Measurements from ENCODE around the gene PTPN6. TPM values are rescaled to one million over a fixed set of nuclear protein-coding genes. Genes with fewer than 3 reads are reported as not detected.

Gene PTPN6
- total and polyA plus RNA-seq, 2 of the 13 experiments (the other 11 are each of a cell fraction or from before 2014, with no cell fraction given), result 10.5 to 10.6 TPM

- TF ChIP-seq, protein P1, sequence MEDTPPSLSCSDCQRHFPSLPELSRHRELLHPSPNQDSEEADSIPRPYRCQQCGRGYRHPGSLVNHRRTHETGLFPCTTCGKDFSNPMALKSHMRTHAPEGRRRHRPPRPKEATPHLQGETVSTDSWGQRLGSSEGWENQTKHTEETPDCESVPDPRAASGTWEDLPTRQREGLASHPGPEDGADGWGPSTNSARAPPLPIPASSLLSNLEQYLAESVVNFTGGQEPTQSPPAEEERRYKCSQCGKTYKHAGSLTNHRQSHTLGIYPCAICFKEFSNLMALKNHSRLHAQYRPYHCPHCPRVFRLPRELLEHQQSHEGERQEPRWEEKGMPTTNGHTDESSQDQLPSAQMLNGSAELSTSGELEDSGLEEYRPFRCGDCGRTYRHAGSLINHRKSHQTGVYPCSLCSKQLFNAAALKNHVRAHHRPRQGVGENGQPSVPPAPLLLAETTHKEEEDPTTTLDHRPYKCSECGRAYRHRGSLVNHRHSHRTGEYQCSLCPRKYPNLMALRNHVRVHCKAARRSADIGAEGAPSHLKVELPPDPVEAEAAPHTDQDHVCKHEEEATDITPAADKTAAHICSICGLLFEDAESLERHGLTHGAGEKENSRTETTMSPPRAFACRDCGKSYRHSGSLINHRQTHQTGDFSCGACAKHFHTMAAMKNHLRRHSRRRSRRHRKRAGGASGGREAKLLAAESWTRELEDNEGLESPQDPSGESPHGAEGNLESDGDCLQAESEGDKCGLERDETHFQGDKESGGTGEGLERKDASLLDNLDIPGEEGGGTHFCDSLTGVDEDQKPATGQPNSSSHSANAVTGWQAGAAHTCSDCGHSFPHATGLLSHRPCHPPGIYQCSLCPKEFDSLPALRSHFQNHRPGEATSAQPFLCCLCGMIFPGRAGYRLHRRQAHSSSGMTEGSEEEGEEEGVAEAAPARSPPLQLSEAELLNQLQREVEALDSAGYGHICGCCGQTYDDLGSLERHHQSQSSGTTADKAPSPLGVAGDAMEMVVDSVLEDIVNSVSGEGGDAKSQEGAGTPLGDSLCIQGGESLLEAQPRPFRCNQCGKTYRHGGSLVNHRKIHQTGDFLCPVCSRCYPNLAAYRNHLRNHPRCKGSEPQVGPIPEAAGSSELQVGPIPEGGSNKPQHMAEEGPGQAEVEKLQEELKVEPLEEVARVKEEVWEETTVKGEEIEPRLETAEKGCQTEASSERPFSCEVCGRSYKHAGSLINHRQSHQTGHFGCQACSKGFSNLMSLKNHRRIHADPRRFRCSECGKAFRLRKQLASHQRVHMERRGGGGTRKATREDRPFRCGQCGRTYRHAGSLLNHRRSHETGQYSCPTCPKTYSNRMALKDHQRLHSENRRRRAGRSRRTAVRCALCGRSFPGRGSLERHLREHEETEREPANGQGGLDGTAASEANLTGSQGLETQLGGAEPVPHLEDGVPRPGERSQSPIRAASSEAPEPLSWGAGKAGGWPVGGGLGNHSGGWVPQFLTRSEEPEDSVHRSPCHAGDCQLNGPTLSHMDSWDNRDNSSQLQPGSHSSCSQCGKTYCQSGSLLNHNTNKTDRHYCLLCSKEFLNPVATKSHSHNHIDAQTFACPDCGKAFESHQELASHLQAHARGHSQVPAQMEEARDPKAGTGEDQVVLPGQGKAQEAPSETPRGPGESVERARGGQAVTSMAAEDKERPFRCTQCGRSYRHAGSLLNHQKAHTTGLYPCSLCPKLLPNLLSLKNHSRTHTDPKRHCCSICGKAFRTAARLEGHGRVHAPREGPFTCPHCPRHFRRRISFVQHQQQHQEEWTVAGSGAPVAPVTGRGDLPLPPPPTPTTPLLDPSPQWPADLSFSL (CRISPR knock-in tag; IDR thresholded peaks at IDR 0.05), result no peak
- TF ChIP-seq, protein P2, sequence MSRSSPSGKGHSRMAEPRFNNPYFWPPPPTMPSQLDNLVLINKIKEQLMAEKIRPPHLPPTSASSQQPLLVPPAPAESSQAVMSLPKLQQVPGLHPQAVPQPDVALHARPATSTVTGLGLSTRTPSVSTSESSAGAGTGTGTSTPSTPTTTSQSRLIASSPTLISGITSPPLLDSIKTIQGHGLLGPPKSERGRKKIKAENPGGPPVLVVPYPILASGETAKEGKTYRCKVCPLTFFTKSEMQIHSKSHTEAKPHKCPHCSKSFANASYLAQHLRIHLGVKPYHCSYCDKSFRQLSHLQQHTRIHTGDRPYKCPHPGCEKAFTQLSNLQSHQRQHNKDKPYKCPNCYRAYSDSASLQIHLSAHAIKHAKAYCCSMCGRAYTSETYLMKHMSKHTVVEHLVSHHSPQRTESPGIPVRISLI (CRISPR knock-in tag; IDR thresholded peaks at IDR 0.05; ENCODE audit: borderline replicate concordance), result no peak
- no peak for TF ChIP-seq KDM4B (CRISPR knock-in tag; IDR thresholded peaks at IDR 0.05)
- TF ChIP-seq, protein P3, sequence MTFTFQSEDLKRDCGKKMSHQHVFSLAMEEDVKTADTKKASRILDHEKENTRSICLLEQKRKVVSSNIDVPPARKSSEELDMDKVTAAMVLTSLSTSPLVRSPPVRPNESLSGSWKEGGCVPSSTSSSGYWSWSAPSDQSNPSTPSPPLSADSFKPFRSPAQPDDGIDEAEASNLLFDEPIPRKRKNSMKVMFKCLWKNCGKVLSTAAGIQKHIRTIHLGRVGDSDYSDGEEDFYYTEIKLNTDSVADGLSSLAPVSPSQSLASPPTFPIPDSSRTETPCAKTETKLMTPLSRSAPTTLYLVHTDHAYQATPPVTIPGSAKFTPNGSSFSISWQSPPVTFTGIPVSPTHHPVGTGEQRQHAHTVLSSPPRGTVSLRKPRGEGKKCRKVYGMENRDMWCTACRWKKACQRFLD (CRISPR knock-in tag; IDR thresholded peaks at IDR 0.05; ENCODE audit: borderline replicate concordance), result 0 out of 2 replicates have a peak, but pooled peaks have one; percentile 73
- no peak for TF ChIP-seq ZKSCAN1 (IDR thresholded peaks at IDR 0.05; ENCODE audit: low read length)
- TF ChIP-seq, protein P4, sequence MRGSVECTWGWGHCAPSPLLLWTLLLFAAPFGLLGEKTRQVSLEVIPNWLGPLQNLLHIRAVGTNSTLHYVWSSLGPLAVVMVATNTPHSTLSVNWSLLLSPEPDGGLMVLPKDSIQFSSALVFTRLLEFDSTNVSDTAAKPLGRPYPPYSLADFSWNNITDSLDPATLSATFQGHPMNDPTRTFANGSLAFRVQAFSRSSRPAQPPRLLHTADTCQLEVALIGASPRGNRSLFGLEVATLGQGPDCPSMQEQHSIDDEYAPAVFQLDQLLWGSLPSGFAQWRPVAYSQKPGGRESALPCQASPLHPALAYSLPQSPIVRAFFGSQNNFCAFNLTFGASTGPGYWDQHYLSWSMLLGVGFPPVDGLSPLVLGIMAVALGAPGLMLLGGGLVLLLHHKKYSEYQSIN (CRISPR knock-in tag; IDR thresholded peaks at IDR 0.05; ENCODE audit: borderline replicate concordance), result no peak
- no peak for TF ChIP-seq ZNF44 (CRISPR knock-in tag; IDR thresholded peaks at IDR 0.05)
- no peak for TF ChIP-seq ZBTB43 (CRISPR knock-in tag; conservative IDR thresholded peaks at IDR 0.05)
- TF ChIP-seq ZNF576 (CRISPR knock-in tag; IDR thresholded peaks at IDR 0.05), result no peak
- TF ChIP-seq POGK (CRISPR knock-in tag; conservative IDR thresholded peaks at IDR 0.05), result peak; percentile 45; the same call in 1 of the 2 replicates
- no peak for TF ChIP-seq PBX3 (CRISPR knock-in tag; IDR thresholded peaks at IDR 0.05; ENCODE audit: borderline replicate concordance)
- TF ChIP-seq TOPORS (CRISPR knock-in tag; IDR thresholded peaks at IDR 0.05), result no peak
- TF ChIP-seq ZSCAN20 (CRISPR knock-in tag; IDR thresholded peaks at IDR 0.05; ENCODE audit: borderline replicate concordance), result no peak
These were observed 10.6 kb downstream of the PTPN6 start (continued) for GRCh38 chr12:6961695-6962284.
